KMS-11 (cell line): Measurements from ENCODE around the gene SSC4D.
"Not testable (repeated sequence)": the region's sequence is repeated elsewhere in the genome, so short reads cannot be mapped to it uniquely, and the experiment has no call there.

ENCODE experiments used
- H2AFZ ChIP-seq: fragments of 200-600 bp; sonication (generic); 2 replicates; pipeline ENCODE4 v1.6.1; 2016; ENCODE audit warnings: antibody characterized with exemption, mixed run types, low read depth
- H3K27ac ChIP-seq: fragments of 200-600 bp; sonication (generic); 2 replicates; pipeline ENCODE4 v1.6.1; 2016; ENCODE audit warnings: mild to moderate bottlenecking, mixed run types
- H3K27me3 ChIP-seq: fragments of 200-600 bp; sonication (generic); 2 replicates; pipeline ENCODE4 v1.6.1; 2017; ENCODE audit warnings: mild to moderate bottlenecking, low read depth, mixed run types, moderate library complexity; ENCODE audit not compliant: insufficient read depth
- H3K36me3 ChIP-seq: fragments of 200-600 bp; sonication (generic); 2 replicates; pipeline ENCODE4 v1.6.1; 2017; ENCODE audit warnings: mild to moderate bottlenecking, mixed run types; ENCODE audit not compliant: insufficient read depth
- H3K4me1 ChIP-seq: fragments of 200-600 bp; sonication (generic); 2 replicates; pipeline ENCODE4 v1.6.1; 2016; ENCODE audit warnings: mild to moderate bottlenecking, low read depth, mixed run types; ENCODE audit not compliant: poor library complexity, severe bottlenecking
- H3K4me2 ChIP-seq: fragments of 200-600 bp; sonication (generic); 2 replicates; pipeline ENCODE4 v1.7.0; 2016; ENCODE audit warnings: mild to moderate bottlenecking, mixed run types
- H3K4me3 ChIP-seq: fragments of 200-600 bp; sonication (generic); IDR thresholded peaks from 2 replicates; pipeline ENCODE4 v1.6.1; 2017; ENCODE audit warnings: low read depth, low read length, mixed read lengths; ENCODE audit not compliant: insufficient read depth
- H3K79me2 ChIP-seq: fragments of 200-600 bp; sonication (generic); 2 replicates; pipeline ENCODE4 v1.6.1; 2016; ENCODE audit warnings: low read depth, mixed run types; ENCODE audit not compliant: insufficient read depth
- H3K9ac ChIP-seq: fragments of 200-600 bp; sonication (generic); 2 replicates; pipeline ENCODE4 v1.6.1; 2016; ENCODE audit warnings: mild to moderate bottlenecking, mixed run types
- H4K20me1 ChIP-seq: fragments of 200-600 bp; sonication (generic); 2 replicates; pipeline ENCODE4 v1.6.1; 2016; ENCODE audit warnings: mild to moderate bottlenecking, mixed run types; ENCODE audit not compliant: insufficient read depth
- CTCF ChIP-seq: fragments of 200-600 bp; sonication (generic); conservative IDR thresholded peaks from 2 replicates; pipeline ENCODE4 v1.6.1; 2017; ENCODE audit warnings: low read depth, mild to moderate bottlenecking, antibody characterized with exemption, low read length, moderate library complexity, mixed read lengths

The SSC4D gene

GRCh38 chr7:76424413-76425111, 15.1 kb upstream of the SSC4D start, which contains the start of gene ZP3:
Gene ZP3, plus strand, starts transcription at chr7:76424950. Its CDS starts 15 bp downstream, at chr7:76424965.
- Histone ChIP-seq H3K9ac (peak within 1 kb of the TSS; percentile 19; the same call in 1 of the 2 replicates), H2AFZ (peak within 1 kb of the TSS; percentile 5; the same call in 1 of the 2 replicates), H4K20me1 (no peaks in the 10 kb centered on the region), H3K4me3 (no peak within 1 kb of the TSS), H3K4me1 (peaks cover 52% of the 10 kb centered on the region), H3K36me3 (no peaks in the 10 kb centered on the region), H3K27me3 (no peaks in the 10 kb centered on the region), H3K79me2 (no peaks in the 10 kb centered on the region), H3K4me2 (peak within 1 kb of the TSS; percentile 66), H3K27ac (peak within 1 kb of the TSS; percentile 75)
- no peak for TF ChIP-seq CTCF

- Histone ChIP-seq H3K4me3 (no peak overlapping the region), H3K27me3 (no peaks in the 10 kb centered on the region), H2AFZ (no peak overlapping the region), H3K27ac (peak overlapping the region; percentile 75), H3K9ac (peak overlapping the region; percentile 8; the same call in 1 of the 2 replicates), H3K36me3 (no peaks in the 10 kb centered on the region), H3K79me2 (no peaks in the 10 kb centered on the region), H3K4me1 (peaks cover 48% of the 10 kb centered on the region), H3K4me2 (peak overlapping the region; percentile 32), H4K20me1 (no peaks in the 10 kb centered on the region)
- no peak for TF ChIP-seq CTCF
Measured at GRCh38 chr7:76423666-76424412, 14.3 kb upstream of the SSC4D start.

GRCh38 chr7:76421097-76421496, 11.6 kb upstream of the SSC4D start:
- H3K4me3 ChIP-seq, H3K79me2 ChIP-seq, H3K9ac ChIP-seq, H3K4me2 ChIP-seq, H3K36me3 ChIP-seq, H2AFZ ChIP-seq, H4K20me1 ChIP-seq, H3K27ac ChIP-seq, H3K27me3 ChIP-seq: not testable (repeated sequence)
- peaks cover 34% of the 10 kb centered on the region for H3K4me1 ChIP-seq

GRCh38 chr7:76417654-76418310, 8.3 kb upstream of the SSC4D start:
- H3K79me2 ChIP-seq, H2AFZ ChIP-seq, H3K27ac ChIP-seq, H3K27me3 ChIP-seq, H3K9ac ChIP-seq, H3K4me3 ChIP-seq, H3K4me1 ChIP-seq, H3K4me2 ChIP-seq, H4K20me1 ChIP-seq, H3K36me3 ChIP-seq: not testable (repeated sequence)

- Histone ChIP-seq H3K79me2 (no peaks in the 10 kb centered on the region), H3K4me1 (no peaks in the 10 kb centered on the region), H2AFZ (no peak overlapping the region), H3K4me3 (no peak overlapping the region), H3K9ac (no peak overlapping the region), H3K27me3 (no peaks in the 10 kb centered on the region), H3K27ac (no peak overlapping the region), H4K20me1 (no peaks in the 10 kb centered on the region), H3K4me2 (no peak overlapping the region), H3K36me3 (no peaks in the 10 kb centered on the region)
- TF ChIP-seq CTCF = no peak
Measured at GRCh38 chr7:76412249-76412648, 2.8 kb upstream of the SSC4D start.
